ENCODE measurements around the gene CA4.

- TF ChIP-seq GATA2 (IDR thresholded peaks at IDR 0.05; ENCODE audit: low read depth, low read length) (no peak), GATA3 (IDR thresholded peaks at IDR 0.05; ENCODE audit: low read depth, low read length) (no peak)
These were observed at the start of gene CA4 for GRCh38 chr17:60149691-60150582.

All from SH-SY5Y (cell line).